Ectodermal cell (in vitro differentiated cells): Measurements from ENCODE around the gene SP6.
A peak's percentile ranks its signal among the peaks of the same experiment; 100 is the strongest.

Source experiments
- H3K27ac ChIP-seq: 2 replicates; pipeline ENCODE4 v1.7.0; 2013; ENCODE audit warnings: mild to moderate bottlenecking, low read depth, low read length; ENCODE audit not compliant: insufficient read depth, poor library complexity, severe bottlenecking
- H3K27me3 ChIP-seq: 2 replicates; pipeline ENCODE4 v1.7.0; 2013; ENCODE audit warnings: mild to moderate bottlenecking, low read length; ENCODE audit not compliant: insufficient read depth, control insufficient read depth, poor library complexity, severe bottlenecking
- H3K36me3 ChIP-seq: one replicate; pipeline ENCODE4 v1.7.0; 2013; ENCODE audit warnings: low read length; ENCODE audit not compliant: control insufficient read depth, insufficient read depth
- H3K4me1 ChIP-seq: one replicate; pipeline ENCODE4 v1.7.0; 2013; ENCODE audit warnings: low read length; ENCODE audit not compliant: control insufficient read depth, insufficient read depth
- H3K4me3 ChIP-seq: 2 replicates; pipeline ENCODE4 v1.7.0; 2013; ENCODE audit warnings: low read depth, low read length, control low read depth; ENCODE audit not compliant: insufficient read depth
- H3K9me3 ChIP-seq: 2 replicates; pipeline ENCODE4 v1.7.0; 2013; ENCODE audit warnings: mild to moderate bottlenecking, low read length, moderate library complexity; ENCODE audit not compliant: control insufficient read depth
- WGBS, 2 experiments: methylation state at CpG; one replicate each; pipeline ENCODE4 v1.1.7; 2013; ENCODE audit warnings: missing lambda C conversion rate in 2 of 2; 5-methylcytosine and 5-hydroxymethylcytosine counted together

SP6 gene

GRCh38 chr17:47852113-47852949 is 1.4 kb upstream of the SP6 start:
- no peak overlapping the region for H3K27ac ChIP-seq
- no peaks in the 10 kb centered on the region for H3K9me3 ChIP-seq
- H3K4me1 ChIP-seq, result peaks cover 23% of the 10 kb centered on the region
- no peaks in the 10 kb centered on the region for H3K36me3 ChIP-seq
- no peak overlapping the region for H3K4me3 ChIP-seq
- peaks cover 87% of the 10 kb centered on the region for H3K27me3 ChIP-seq
- 45 to 46% methylated on average over 30 to 32 of the region's 32 CpGs for WGBS, 2 experiments

GRCh38 chr17:47851764-47852112 is 775 bp upstream of the SP6 start:
- WGBS, 2 experiments, result 0 to 2% methylated on average over 11 of the region's 11 CpGs
- H3K27ac ChIP-seq, result no peak overlapping the region
- H3K27me3 ChIP-seq, result peaks cover 93% of the 10 kb centered on the region
- peaks cover 23% of the 10 kb centered on the region for H3K4me1 ChIP-seq
- no peak overlapping the region for H3K4me3 ChIP-seq
- no peaks in the 10 kb centered on the region for H3K36me3 ChIP-seq
- H3K9me3 ChIP-seq, result no peaks in the 10 kb centered on the region

GRCh38 chr17:47850373-47850691 is 631 bp downstream of the SP6 start:
- H3K36me3 ChIP-seq, result no peaks in the 10 kb centered on the region
- peaks cover 100% of the 10 kb centered on the region for H3K27me3 ChIP-seq
- peak overlapping the region; percentile 40 for H3K4me3 ChIP-seq
- no peak overlapping the region for H3K27ac ChIP-seq
- WGBS, 2 experiments, result 17 to 19% methylated on average over 9 of the region's 9 CpGs
- H3K9me3 ChIP-seq, result no peaks in the 10 kb centered on the region
- H3K4me1 ChIP-seq, result peaks cover 28% of the 10 kb centered on the region

GRCh38 chr17:47848198-47848513 is 2.8 kb downstream of the SP6 start:
- 35 to 39% methylated on average over 23 of the region's 23 CpGs for WGBS, 2 experiments
- peaks cover 82% of the 10 kb centered on the region for H3K27me3 ChIP-seq
- H3K4me3 ChIP-seq, result no peak overlapping the region

GRCh38 chr17:47847341-47848197 is 3.4 kb downstream of the SP6 start:
- Histone ChIP-seq H3K27ac (no peak overlapping the region), H3K27me3 (peaks cover 76% of the 10 kb centered on the region), H3K4me1 (peaks cover 22% of the 10 kb centered on the region), H3K4me3 (no peak overlapping the region), H3K36me3 (no peaks in the 10 kb centered on the region), H3K9me3 (no peaks in the 10 kb centered on the region)
- WGBS, 2 experiments, result 21 to 24% methylated on average over 71 of the region's 71 CpGs

More at GRCh38 chr17:47848198-47848513, 2.8 kb downstream of the SP6 start:
- H3K4me1 ChIP-seq, result peaks cover 26% of the 10 kb centered on the region
- no peak overlapping the region for H3K27ac ChIP-seq
- no peaks in the 10 kb centered on the region for H3K9me3 ChIP-seq
- no peaks in the 10 kb centered on the region for H3K36me3 ChIP-seq

GRCh38 chr17:47846716-47847340 is 4.1 kb downstream of the SP6 start:
- Histone ChIP-seq H3K4me3 (peak overlapping the region; percentile 5), H3K27me3 (peaks cover 68% of the 10 kb centered on the region), H3K27ac (no peak overlapping the region), H3K36me3 (no peaks in the 10 kb centered on the region), H3K9me3 (no peaks in the 10 kb centered on the region), H3K4me1 (peaks cover 14% of the 10 kb centered on the region)
- WGBS, 2 experiments, result 22 to 27% methylated on average over 31 of the region's 31 CpGs

GRCh38 chr17:47845716-47846075 is 5.3 kb downstream of the SP6 start:
- no peak overlapping the region for H3K4me3 ChIP-seq
- H3K36me3 ChIP-seq, result no peaks in the 10 kb centered on the region
- peaks cover 57% of the 10 kb centered on the region for H3K27me3 ChIP-seq
- H3K4me1 ChIP-seq, result peaks cover 12% of the 10 kb centered on the region
- no peaks in the 10 kb centered on the region for H3K9me3 ChIP-seq
- WGBS, 2 experiments, result 80 to 92% methylated on average over 2 to 3 of the region's 3 CpGs
- no peak overlapping the region for H3K27ac ChIP-seq

GRCh38 chr17:47844814-47845715 is 5.9 kb downstream of the SP6 start:
- peaks cover 51% of the 10 kb centered on the region for H3K27me3 ChIP-seq

GRCh38 chr17:47844227-47844626 is 6.7 kb downstream of the SP6 start:
- Histone ChIP-seq H3K36me3 (no peaks in the 10 kb centered on the region), H3K27me3 (peaks cover 42% of the 10 kb centered on the region), H3K4me1 (peaks cover 13% of the 10 kb centered on the region), H3K9me3 (no peaks in the 10 kb centered on the region), H3K4me3 (no peak overlapping the region), H3K27ac (no peak overlapping the region)
- WGBS, 2 experiments, result 88 to 97% methylated on average over 5 of the region's 5 CpGs

More at GRCh38 chr17:47844814-47845715, 5.9 kb downstream of the SP6 start:
- no peak overlapping the region for H3K27ac ChIP-seq
- H3K4me1 ChIP-seq, result peaks cover 10% of the 10 kb centered on the region
- H3K4me3 ChIP-seq, result no peak overlapping the region
- H3K9me3 ChIP-seq, result no peaks in the 10 kb centered on the region
- WGBS, 2 experiments, result 79 to 88% methylated on average over 3 to 4 of the region's 4 CpGs
- no peaks in the 10 kb centered on the region for H3K36me3 ChIP-seq
